ENCODE results near the gene INSYN2B. TPM values are rescaled to one million over a fixed set of nuclear protein-coding genes. Genes with fewer than 3 reads are reported as not detected.

INSYN2B gene
- total RNA-seq, 2 experiments from 2014 or later = not detected

DNA sequence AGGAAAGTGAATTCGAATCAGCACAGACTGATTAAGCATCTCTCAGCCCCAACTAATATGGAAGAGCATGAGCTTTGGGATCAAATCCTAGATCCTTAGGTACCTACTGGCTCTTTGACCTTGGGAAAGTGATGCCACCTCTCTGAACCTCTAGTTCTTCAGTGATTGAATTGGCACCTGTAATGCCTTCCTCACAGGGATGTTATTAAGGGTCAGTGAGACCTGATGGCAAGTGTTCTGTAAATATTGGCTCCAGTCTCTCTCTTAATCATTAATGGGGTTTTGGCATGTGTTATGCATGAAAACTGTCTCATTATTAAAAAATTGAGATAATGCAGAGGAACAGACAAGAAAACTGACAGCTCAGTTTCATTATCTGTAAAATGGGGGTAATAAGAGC lies 115.8 kb downstream of the INSYN2B start:
- Mint-ChIP-seq H3K27ac (no peak overlapping the region), H3K36me3 (peaks cover 23% of the 10 kb centered on the region), H3K27me3 (no peaks in the 10 kb centered on the region), H3K4me3 (no peak overlapping the region), H3K4me1 (peaks cover 9% of the 10 kb centered on the region), H3K9me3 (no peaks in the 10 kb centered on the region)
- no peak for DNase-seq
- ATAC-seq (ENCODE audit: low read depth) = no peak
- POLR2A ChIA-PET = no interaction called here

DNA sequence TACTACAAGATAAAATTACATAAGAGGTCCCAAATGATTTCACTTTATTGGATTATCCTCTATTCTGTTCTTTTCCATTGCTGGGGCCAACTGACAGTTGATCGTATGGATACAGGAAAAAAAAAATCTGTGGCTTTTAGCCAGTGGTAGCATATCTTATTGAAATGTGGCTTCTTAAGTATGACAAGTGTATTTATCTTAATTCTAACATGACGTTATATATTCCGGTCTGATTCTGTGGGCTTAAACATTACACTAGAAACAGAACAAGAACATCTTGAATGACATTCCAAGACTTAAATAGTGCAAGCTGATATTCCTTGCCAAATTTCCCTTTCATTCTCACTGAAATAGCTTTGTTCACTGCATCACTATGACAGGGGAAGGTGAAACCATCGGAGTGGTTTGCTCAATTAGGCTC lies 117.9 kb downstream of the INSYN2B start:
- peaks cover 11% of the 10 kb centered on the region for H3K4me1 Mint-ChIP-seq
- POLR2A ChIA-PET = no interaction called here
- no peak for ATAC-seq (ENCODE audit: low read depth)
- H3K4me3 Mint-ChIP-seq = no peak overlapping the region
- no peaks in the 10 kb centered on the region for H3K9me3 Mint-ChIP-seq
- peaks cover 16% of the 10 kb centered on the region for H3K36me3 Mint-ChIP-seq
- no peaks in the 10 kb centered on the region for H3K27me3 Mint-ChIP-seq
- H3K27ac Mint-ChIP-seq = no peak overlapping the region
- no peak for DNase-seq

DNA sequence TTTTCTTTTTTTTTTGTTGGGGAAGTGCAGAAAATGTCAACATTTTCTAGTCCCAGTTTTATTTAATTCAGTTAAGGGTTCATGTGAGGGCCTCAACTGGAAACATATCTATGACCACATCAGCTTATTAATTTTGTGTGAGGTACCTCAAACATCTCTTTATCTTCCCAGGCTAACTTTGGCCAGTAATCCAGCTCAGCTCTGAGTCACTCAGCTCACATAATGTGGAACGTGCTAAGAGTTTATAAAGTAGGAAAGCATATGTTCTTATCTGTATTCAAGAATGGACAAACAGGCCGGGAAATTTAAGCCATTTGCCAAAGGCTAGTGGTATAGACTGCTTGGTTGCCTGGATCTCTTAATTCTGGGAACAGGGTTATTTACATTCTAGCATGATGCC lies 118.4 kb downstream of the INSYN2B start:
- peaks cover 15% of the 10 kb centered on the region for H3K4me1 Mint-ChIP-seq
- no peak for DNase-seq
- no peaks in the 10 kb centered on the region for H3K9me3 Mint-ChIP-seq
- H3K36me3 Mint-ChIP-seq = peaks cover 17% of the 10 kb centered on the region
- POLR2A ChIA-PET = no interaction called here
- ATAC-seq (ENCODE audit: low read depth) = no peak
- no peak overlapping the region for H3K4me3 Mint-ChIP-seq
- no peaks in the 10 kb centered on the region for H3K27me3 Mint-ChIP-seq
- H3K27ac Mint-ChIP-seq = no peak overlapping the region

DNA sequence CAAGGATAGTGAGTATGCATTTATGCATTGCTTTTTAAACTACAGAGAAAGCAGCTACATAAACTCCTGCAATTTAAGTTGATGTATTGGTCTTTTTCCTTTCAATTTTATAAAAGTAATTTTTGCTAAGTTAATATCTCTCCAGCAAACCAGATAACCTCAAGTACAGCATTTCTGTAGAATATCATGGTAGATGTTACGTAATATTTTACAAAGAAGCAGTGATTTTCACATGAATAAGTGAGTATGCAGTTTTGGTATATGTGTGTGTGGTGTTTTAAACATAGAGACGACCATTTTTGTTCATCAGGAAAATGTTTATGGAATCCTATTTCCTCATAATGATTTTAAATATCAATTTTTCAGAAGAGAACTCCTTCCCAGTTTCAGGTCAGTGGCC lies 118.9 kb downstream of the INSYN2B start:
- Mint-ChIP-seq H3K4me3 (no peak overlapping the region), H3K36me3 (peaks cover 19% of the 10 kb centered on the region), H3K4me1 (peaks cover 15% of the 10 kb centered on the region), H3K9me3 (no peaks in the 10 kb centered on the region), H3K27ac (no peak overlapping the region), H3K27me3 (no peaks in the 10 kb centered on the region)
- POLR2A ChIA-PET = no interaction called here
- ATAC-seq (ENCODE audit: low read depth) = no peak
- DNase-seq = no peak

DNA sequence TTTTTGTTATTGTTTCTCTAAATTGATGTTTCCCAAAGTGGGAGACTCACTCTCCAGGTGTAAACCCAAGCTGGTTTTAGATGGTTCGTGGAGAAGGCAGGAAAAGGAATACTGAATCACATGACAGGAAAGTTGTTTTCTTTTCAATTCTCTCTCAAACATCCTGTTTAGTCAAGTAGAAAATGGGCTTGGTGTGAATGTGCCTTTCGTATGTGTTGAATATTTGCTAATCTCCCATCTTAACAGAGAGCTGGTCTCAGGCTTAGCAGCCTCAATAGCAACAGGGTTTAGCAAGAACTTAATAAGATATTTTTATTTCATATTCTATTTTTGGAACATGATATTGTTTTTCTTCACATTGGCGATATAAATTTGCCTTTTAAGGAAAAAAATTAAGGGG lies 119.7 kb downstream of the INSYN2B start:
- peaks cover under 1% of the 10 kb centered on the region for H3K9me3 Mint-ChIP-seq
- ATAC-seq (ENCODE audit: low read depth) (no peak), DNase-seq (no peak)
- H3K27me3 Mint-ChIP-seq = no peaks in the 10 kb centered on the region
- POLR2A ChIA-PET = no interaction called here
- H3K4me1 Mint-ChIP-seq = peaks cover 11% of the 10 kb centered on the region
- no peak overlapping the region for H3K27ac Mint-ChIP-seq
- peaks cover 27% of the 10 kb centered on the region for H3K36me3 Mint-ChIP-seq
- H3K4me3 Mint-ChIP-seq = no peak overlapping the region

DNA sequence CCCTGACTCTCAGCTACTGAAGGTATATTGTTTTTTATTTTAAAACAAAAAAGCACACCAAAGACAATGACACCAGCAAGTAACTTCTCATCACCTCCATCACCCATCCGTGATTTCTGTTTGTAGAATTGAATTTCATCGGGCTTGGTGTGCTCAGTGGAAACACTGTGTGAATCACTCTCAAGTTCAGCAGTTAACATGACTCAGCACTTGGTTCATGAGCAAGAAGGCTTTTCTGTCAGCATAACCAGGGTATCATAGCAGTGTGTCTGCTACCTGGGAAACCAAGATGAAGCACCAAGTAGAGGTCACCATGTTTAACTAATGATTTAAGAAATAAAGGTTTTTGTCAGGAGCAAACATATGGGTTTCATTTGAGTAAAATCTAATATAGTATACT lies 123.7 kb downstream of the INSYN2B start:
- H3K9me3 Mint-ChIP-seq = peaks cover 9% of the 10 kb centered on the region
- DNase-seq (no peak), ATAC-seq (ENCODE audit: low read depth) (no peak)
- H3K36me3 Mint-ChIP-seq = peaks cover 56% of the 10 kb centered on the region
- H3K27me3 Mint-ChIP-seq = no peaks in the 10 kb centered on the region
- no peak overlapping the region for H3K4me3 Mint-ChIP-seq
- H3K27ac Mint-ChIP-seq = no peak overlapping the region
- POLR2A ChIA-PET = no interaction called here
- peaks cover 12% of the 10 kb centered on the region for H3K4me1 Mint-ChIP-seq

DNA sequence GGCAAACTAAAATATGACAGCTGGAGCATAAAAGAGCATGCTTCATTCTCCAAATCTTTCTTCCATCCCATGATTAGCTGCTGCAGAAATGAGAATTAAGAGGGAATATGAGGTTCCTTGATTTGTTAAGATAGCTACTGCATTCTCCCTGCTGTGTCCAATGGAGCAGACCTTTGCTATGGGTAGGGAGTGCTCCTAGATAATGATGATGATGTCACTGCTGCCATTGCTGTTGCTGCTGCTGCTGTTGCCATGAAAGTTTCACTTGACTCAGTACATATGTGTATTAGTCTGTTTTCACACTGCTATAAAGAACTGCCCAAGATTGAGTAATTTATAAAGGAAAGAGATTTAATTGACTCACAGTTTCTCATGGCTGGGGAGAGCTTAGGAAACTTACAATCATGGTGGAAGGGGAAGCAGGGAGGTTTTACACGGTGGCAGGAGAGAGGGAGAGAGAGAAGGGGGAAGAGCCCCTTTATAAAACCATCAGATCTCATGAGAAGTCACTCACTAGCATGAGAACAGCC lies 128.9 kb downstream of the INSYN2B start:
- peaks cover 1% of the 10 kb centered on the region for H3K4me1 Mint-ChIP-seq
- POLR2A ChIA-PET = no interaction called here
- no peak overlapping the region for H3K4me3 Mint-ChIP-seq
- ATAC-seq (ENCODE audit: low read depth) (no peak), DNase-seq (no peak)
- H3K27me3 Mint-ChIP-seq = no peaks in the 10 kb centered on the region
- H3K27ac Mint-ChIP-seq = no peak overlapping the region
- peaks cover 30% of the 10 kb centered on the region for H3K9me3 Mint-ChIP-seq
- H3K36me3 Mint-ChIP-seq = peaks cover 85% of the 10 kb centered on the region

DNA sequence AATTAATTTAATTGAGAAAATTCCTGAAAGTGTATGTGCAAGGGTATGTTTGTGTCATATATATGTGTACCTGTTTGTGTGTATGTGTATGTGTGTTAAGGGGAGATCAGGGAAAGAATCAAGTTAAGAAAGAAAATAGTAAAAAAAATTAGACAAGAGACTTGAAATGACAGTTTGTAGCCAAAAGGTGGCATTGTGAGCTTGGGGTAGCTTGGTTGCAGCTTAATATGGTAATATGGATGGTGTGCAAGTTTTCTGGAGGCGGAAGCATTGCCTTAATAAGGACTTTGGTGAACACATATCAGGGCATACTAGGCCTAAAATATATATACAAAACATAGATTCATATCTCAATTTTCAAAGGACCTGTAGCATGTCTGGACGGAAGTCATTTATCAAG lies 129.9 kb downstream of the INSYN2B start:
- Mint-ChIP-seq H3K27me3 (no peaks in the 10 kb centered on the region), H3K4me1 (peaks cover 1% of the 10 kb centered on the region), H3K4me3 (no peak overlapping the region), H3K27ac (no peak overlapping the region), H3K36me3 (peaks cover 79% of the 10 kb centered on the region), H3K9me3 (peaks cover 28% of the 10 kb centered on the region)
- POLR2A ChIA-PET = no interaction called here
- ATAC-seq (ENCODE audit: low read depth) (no peak), DNase-seq (no peak)

DNA sequence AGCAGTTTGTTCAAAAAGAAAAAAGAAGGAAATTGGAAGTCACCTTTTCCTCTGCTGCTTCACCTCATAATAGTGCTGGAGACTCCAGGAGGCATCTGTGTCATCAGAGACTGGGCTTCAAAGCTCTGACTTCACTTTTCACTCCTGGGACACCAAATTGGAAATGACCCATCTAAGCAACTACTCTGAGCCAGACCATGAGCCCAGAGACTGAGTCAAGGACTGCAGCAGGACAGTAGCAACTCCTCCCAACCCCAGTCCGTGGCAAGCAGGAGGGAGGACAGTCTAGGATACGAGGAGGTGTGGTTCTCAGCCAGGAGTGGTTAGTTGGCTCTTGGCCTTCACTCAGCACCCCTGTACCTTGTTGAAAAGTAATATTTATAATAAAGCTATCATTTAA lies 131.5 kb downstream of the INSYN2B start:
- H3K9me3 Mint-ChIP-seq = peaks cover 28% of the 10 kb centered on the region
- ATAC-seq (ENCODE audit: low read depth) (no peak), DNase-seq (no peak)
- POLR2A ChIA-PET = no interaction called here
- H3K36me3 Mint-ChIP-seq = peaks cover 77% of the 10 kb centered on the region
- H3K27ac Mint-ChIP-seq = no peak overlapping the region
- no peaks in the 10 kb centered on the region for H3K27me3 Mint-ChIP-seq
- peaks cover 7% of the 10 kb centered on the region for H3K4me1 Mint-ChIP-seq
- H3K4me3 Mint-ChIP-seq = no peak overlapping the region

DNA sequence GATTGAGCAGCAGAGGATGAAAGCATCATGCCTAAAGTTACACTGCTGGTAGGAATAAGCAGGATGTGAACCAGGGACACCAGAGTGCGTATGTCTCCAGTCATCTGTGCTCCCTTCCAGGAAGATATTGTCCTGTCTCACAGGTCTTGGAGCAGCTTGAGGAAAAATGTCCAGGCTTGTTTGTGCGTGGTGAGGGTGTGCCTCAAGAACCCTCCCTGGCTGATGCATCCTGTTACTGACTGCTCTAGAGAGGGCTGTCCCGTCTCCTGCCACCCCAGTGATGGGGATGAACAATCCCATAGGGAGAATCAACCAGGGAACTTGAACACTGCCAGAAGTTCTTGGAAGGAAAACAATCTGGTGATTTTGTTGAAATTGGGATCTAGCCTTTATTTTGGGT lies 132.0 kb downstream of the INSYN2B start:
- H3K36me3 Mint-ChIP-seq = peaks cover 75% of the 10 kb centered on the region
- POLR2A ChIA-PET = no interaction called here
- H3K9me3 Mint-ChIP-seq = peaks cover 28% of the 10 kb centered on the region
- H3K27ac Mint-ChIP-seq = no peak overlapping the region
- no peaks in the 10 kb centered on the region for H3K27me3 Mint-ChIP-seq
- H3K4me1 Mint-ChIP-seq = peaks cover 7% of the 10 kb centered on the region
- H3K4me3 Mint-ChIP-seq = no peak overlapping the region
- no peak for ATAC-seq (ENCODE audit: low read depth)
- no peak for DNase-seq

DNA sequence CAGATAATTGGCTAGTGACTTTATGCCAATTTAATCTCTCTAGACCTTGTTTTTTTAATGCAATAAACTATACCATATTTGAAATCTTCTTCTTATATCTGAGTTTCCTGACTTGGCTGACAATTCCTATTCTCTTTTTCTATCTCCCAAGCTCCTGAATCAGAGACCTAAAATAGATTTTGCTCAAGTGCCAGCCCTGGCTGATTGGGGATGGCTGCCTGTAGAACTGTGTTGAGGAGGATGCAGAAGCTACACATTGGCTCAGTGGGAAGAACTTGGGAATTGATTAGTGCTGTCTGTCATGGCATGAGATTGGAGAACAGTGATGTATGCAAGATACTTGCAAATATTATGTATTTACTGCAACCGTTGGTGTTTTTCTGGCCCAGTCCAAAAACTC lies 132.8 kb downstream of the INSYN2B start:
- DNase-seq (no peak), ATAC-seq (ENCODE audit: low read depth) (no peak)
- no peak overlapping the region for H3K27ac Mint-ChIP-seq
- no peak overlapping the region for H3K4me3 Mint-ChIP-seq
- peaks cover 6% of the 10 kb centered on the region for H3K4me1 Mint-ChIP-seq
- peaks cover 73% of the 10 kb centered on the region for H3K36me3 Mint-ChIP-seq
- H3K27me3 Mint-ChIP-seq = no peaks in the 10 kb centered on the region
- H3K9me3 Mint-ChIP-seq = peaks cover 23% of the 10 kb centered on the region
- POLR2A ChIA-PET = no interaction called here

DNA sequence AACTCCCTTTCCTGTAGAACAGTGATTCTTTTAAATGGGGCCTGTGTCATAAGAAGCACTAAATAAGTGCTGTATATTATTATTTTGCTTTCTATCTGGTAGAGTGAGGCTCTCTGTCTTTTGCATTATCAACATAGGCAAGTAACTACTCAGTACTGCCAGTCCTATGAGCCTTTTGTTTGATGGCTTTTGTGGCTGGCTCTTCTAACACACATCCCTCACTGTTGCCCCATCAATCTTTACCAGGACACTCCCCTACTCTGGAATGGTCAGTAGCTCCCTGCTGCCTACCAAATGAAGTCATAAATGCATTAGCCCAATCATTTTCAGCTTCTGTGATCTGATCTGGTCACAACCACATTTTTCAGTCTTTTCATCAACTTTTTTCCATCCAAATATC lies 137.6 kb downstream of the INSYN2B start:
- ATAC-seq (ENCODE audit: low read depth) = no peak
- peaks cover 57% of the 10 kb centered on the region for H3K36me3 Mint-ChIP-seq
- no peaks in the 10 kb centered on the region for H3K27me3 Mint-ChIP-seq
- no peak overlapping the region for H3K4me3 Mint-ChIP-seq
- no peak for DNase-seq
- H3K4me1 Mint-ChIP-seq = peaks cover 9% of the 10 kb centered on the region
- no peaks in the 10 kb centered on the region for H3K9me3 Mint-ChIP-seq
- POLR2A ChIA-PET = no interaction called here
- H3K27ac Mint-ChIP-seq = no peak overlapping the region

DNA sequence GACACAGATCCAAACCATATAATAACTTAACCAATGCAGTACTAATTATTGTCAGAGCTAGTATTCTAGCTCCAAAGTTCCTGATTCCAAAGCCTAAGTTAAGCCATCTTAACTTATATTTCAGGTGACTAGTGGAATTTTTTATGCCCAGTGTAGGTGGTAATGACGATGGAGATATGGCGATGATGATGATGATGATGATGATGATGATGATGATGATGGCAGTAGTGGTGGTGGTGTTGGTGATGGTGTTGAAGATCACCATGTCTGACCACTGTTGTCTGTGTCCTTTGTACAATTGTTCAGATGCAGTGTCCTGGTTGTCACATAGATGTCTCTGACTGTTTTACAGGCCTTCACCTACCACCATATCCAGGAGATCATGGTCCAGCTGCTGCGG lies 139.9 kb downstream of the INSYN2B start:
- Mint-ChIP-seq H3K9me3 (no peaks in the 10 kb centered on the region), H3K36me3 (peaks cover 55% of the 10 kb centered on the region)
- POLR2A ChIA-PET = no interaction called here

DNA sequence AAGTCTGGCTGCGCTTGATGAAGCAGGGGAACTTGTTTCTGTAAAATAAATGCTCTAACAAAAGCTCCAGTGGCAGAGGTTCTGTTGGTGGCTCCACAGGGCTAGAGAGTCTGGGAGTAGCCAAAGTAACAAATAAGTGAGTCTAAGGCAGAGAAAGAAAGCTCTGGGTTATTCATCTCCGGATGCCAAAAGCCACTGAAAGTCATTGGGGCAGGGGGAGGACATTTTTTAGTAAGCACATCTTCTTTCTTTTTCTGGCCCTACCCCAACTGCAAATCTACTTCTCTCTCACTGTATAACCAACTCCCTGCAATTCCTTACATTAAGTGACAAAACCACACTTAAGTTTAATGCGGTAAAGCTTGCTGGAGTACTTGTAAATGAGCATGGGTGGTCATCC lies 141.6 kb downstream of the INSYN2B start:
- Mint-ChIP-seq H3K4me3 (no peak overlapping the region), H3K27ac (no peak overlapping the region), H3K36me3 (peaks cover 51% of the 10 kb centered on the region), H3K4me1 (peaks cover 6% of the 10 kb centered on the region), H3K27me3 (no peaks in the 10 kb centered on the region), H3K9me3 (no peaks in the 10 kb centered on the region)
- DNase-seq (no peak), ATAC-seq (ENCODE audit: low read depth) (no peak)
- POLR2A ChIA-PET = no interaction called here

More for the DNA sequence above, 139.9 kb downstream of the INSYN2B start:
- H3K27me3 Mint-ChIP-seq = no peaks in the 10 kb centered on the region
- no peak overlapping the region for H3K4me3 Mint-ChIP-seq
- no peak for ATAC-seq (ENCODE audit: low read depth)
- no peak for DNase-seq
- H3K4me1 Mint-ChIP-seq = peaks cover 9% of the 10 kb centered on the region
- H3K27ac Mint-ChIP-seq = no peak overlapping the region

DNA sequence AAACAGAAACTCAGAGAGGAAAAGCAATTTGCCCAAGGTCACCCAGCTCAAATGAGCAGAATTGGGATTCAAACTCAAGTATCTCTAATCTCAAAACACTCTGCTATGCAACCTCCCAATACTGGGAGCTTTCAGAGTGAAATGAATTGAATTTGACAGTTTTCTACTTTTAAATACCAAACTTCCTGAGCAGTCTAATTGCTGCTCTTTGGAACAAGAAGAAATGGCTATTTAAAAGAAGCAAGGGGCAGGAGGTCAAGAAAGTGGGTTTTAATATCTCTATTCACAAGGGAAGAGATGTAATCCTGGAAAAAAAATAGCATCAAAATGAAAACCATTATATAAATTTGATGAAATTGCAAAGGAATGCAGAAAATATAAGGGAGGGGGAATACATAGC lies 142.6 kb downstream of the INSYN2B start:
- no peak for DNase-seq
- H3K36me3 Mint-ChIP-seq = peaks cover 53% of the 10 kb centered on the region
- H3K4me3 Mint-ChIP-seq = no peak overlapping the region
- H3K4me1 Mint-ChIP-seq = peaks cover 11% of the 10 kb centered on the region
- H3K27me3 Mint-ChIP-seq = no peaks in the 10 kb centered on the region
- H3K27ac Mint-ChIP-seq = no peak overlapping the region
- no peak for ATAC-seq (ENCODE audit: low read depth)
- no peaks in the 10 kb centered on the region for H3K9me3 Mint-ChIP-seq
- POLR2A ChIA-PET = no interaction called here
